ENCODE data around the gene B4GALT6.
A peak's percentile ranks its signal among the peaks of the same experiment; 100 is the strongest.

B4GALT6 gene

GRCh38 chr18:31658670-31659575 lies 25.5 kb downstream of the B4GALT6 start:
- no peak for DNase-seq

DNA sequence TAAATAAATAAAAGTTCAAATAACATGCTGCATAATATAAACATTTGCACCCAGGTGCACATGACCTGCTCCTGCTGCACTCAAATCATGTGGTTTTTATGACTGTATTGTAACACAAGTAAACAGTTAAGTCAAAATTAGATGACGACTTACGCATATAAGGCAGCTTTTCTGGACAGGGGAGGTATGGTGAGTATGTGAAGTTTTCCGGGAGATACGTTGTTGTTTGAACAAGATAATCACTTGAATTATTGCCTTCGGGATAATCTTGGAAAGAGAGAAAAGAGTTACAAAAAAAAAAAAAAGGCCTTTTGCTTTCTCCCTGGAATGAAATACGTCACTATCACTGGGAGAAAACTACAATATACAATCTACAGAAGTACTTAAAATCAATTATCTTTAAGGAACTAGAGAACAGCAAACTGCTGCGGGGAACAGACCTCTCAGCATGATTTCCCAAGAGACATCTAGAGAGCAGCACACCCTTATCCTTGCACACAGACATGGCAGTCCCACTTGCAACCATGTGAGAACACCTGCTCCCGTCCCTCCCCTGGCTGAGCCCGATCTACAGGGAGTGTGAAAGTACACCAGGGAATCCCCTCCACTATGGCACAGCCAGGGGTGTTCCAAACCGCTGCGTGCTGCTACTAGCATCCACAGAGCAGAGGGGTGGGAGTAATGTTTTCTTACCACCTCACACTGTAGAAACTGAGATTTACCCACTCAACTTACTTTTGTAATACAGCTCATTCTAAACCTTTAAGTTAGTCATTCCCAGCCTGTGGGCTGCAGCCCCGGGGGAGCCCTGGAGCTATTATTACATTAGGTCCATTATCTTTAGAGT lies 26.3 kb downstream of the B4GALT6 start:
- peak; percentile 75 for DNase-seq

DNA sequence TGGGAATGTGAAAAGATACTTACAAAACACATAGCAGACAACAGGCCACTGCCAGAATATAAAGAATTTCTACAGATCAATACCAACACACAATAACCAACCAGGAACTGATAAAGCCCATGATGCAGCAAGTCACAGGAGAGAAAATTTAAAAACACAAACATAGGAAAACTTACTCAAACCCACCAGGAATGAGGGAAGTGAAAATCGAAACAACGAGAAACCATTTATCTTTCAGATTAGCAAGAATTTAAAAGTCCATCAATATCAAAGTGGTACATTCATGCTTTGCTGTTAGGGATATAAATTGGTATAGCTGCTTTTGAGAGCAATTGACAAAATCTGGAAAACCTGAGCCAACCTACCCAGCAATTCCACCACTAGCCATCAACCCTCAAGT lies 27.6 kb downstream of the B4GALT6 start:
- no peak for DNase-seq

- no peak for DNase-seq
These were observed 29.0 kb downstream of the B4GALT6 start for GRCh38 chr18:31655354-31655753.

DNA sequence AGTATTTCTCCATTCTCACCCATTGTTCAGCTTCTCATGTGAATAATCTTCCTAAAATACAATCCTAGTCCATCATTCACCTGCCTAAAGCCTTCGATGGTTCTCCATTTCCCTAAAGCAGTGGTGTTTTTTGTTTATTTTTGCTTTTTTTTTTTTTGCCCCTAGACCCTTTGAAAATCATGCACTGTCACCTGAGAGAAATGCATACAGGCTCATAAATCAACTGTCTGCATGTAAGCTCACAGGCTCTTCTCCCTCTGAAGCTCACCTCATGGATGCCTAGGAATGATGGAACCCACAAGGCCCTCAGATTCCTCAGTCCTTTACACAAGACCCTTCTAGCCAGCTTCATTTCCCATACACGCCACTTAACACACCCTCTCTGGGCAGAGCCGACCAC lies 31.5 kb downstream of the B4GALT6 start:
- no peak for DNase-seq

GRCh38 chr18:31652357-31652756 lies 32.0 kb downstream of the B4GALT6 start:
- DNase-seq: no peak

DNA sequence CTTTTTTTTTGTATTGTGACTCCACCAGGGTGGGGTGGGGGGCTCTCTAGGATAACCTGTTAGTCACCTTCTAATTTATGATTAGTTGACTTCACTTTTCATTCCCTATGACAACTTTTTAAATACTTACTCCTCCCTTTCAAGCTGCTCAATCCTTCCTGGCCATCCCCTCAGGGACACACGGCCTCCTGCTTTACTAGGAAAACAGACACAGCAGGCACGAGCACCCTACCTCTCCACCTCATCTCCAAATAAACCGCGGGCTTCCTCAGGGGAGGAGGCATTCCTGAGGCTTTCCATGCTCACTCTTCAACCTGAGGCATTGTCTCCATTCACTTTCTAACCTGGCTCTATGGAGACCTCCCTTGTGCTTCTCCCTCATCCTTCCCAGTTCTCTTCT lies 33.0 kb downstream of the B4GALT6 start:
- DNase-seq: no peak

- peak; percentile 11 for DNase-seq
These were observed 34.2 kb downstream of the B4GALT6 start for GRCh38 chr18:31649978-31650719.

DNA sequence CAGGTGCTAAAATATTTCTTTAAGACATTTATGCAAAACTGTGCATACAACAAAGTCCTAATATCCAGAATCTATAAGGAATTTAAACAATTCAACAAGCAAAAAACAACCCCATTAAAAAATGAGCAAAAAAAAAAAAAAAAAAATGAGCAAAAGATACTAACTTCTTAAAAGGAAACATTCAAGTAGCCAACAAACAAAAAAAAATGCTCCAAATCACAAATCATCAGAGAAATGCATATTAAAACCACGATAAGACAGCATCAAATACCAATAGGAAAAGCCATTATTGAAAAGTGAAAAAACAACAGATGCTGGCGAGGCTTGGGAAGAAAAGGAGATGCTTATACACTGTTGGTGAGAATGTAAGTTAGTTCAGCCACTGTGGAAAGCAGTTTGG lies 34.9 kb downstream of the B4GALT6 start:
- DNase-seq: no peak

- no peak for DNase-seq
These were observed 35.4 kb downstream of the B4GALT6 start for GRCh38 chr18:31648966-31649429.

- no peak for DNase-seq
These were observed 35.9 kb downstream of the B4GALT6 start for GRCh38 chr18:31648458-31648857.

GRCh38 chr18:31647127-31647753 lies 37.1 kb downstream of the B4GALT6 start:
- peak; percentile 87 for DNase-seq

DNA sequence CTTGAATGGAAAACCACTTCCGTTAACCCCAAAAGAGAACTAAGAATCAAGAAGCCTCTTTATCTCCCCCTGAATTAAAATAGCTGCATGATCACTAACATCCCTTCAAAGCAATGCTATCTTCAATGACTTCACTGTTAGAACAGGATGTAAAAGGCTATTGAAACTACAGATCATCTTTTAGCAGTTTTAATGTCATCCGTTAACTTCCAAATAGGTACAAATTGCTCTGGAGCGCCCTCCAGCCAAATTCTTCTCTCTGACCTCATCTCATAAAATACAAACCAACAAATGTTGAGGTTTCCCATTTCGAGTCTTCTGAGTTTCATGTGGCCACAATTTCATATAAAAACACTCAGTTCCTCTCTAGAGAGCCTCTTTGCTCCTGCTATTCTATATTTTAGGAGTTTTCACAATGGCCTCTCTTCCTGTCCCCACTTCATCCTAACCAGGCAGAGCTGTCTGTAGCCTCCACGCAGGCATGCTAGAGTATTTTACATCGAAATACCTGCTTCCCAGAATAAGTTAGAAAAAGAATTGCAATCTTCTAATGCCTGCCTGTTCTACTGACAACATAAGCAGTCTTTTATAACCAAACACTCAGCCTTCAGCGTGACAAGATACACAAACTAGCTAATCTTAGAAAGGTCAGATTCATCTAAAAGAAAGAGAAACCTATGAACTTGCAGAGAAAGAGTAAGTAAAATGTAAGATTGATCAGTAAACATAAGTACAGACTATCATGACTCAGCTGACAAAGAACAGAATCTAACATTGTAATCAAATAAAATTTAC lies 37.9 kb downstream of the B4GALT6 start:
- DNase-seq: peak; percentile 87

GRCh38 chr18:31645411-31645810 lies 39.0 kb downstream of the B4GALT6 start:
- no peak for DNase-seq

GRCh38 chr18:31643003-31643402 lies 41.4 kb downstream of the B4GALT6 start:
- DNase-seq: no peak

DNA sequence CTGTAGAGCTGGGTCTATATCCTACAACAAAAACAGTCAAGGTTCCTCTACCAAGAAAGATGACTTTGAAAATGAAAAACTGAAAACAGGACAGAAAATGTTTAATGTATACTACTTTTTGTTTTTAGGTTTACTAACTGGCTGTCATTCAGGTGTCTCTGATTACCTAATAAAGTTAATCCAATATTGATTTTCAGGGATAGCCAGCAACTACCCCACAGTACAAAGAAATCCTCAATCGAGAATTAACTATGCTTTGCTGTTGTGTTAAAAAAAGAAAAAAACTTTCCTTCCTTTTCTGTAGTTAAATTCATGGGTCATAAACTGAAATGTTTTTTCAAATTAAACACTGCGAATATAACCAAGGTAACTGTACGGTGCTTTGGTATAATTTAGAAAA lies 46.9 kb downstream of the B4GALT6 start:
- no peak for DNase-seq

DNA sequence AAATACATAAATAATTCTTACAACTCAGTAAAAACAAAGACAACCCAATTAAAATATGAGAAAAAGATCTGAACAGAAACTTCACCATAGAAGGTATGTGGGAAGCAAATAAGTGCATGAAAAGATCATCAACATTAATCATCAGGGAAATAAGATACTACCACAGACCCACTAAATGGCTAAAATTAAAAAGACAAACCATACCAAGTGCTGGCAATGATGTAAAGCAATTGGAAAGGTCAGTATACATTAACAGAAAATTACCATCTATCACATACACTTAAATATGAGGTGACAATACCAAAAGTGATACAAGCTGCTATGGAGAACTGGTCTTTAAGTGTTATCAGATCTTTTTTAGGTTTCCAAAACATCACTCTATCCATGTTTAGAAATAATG lies 48.0 kb downstream of the B4GALT6 start:
- no peak for DNase-seq

- no peak for DNase-seq
These were observed 50.1 kb downstream of the B4GALT6 start for GRCh38 chr18:31634331-31634713.

GRCh38 chr18:31633392-31634330 lies 50.7 kb downstream of the B4GALT6 start:
- DNase-seq: no peak

DNA sequence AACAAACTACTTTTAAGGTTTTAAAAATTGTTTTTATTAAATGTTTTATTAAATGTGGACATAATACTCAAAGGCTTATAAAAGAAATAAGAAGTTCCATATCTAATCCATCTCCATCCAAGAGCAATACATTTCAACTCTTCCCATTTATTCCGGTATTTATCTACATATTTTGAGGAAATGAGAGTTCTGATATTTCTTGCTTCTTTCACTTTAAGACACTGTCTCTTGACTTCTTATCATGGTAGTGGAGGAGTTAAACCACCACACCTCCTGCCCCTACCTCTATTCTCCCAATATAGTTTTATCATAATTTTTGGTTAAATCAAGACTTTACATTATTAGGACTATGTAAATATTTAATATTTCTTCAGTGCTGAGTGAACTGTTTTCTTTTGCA lies 52.0 kb downstream of the B4GALT6 start:
- DNase-seq: no peak

- no peak for DNase-seq
These were observed 52.9 kb downstream of the B4GALT6 start for GRCh38 chr18:31631526-31631925.
